MM.1S (cell line): ENCODE data around the gene CNTNAP2.

Source experiments
- DNase-seq: peaks from one replicate; pipeline ENCODE4 v3.0.0-alpha.2; 2015
- H2AFZ ChIP-seq: fragments of 300-600 bp; sonication (generic); 2 replicates; pipeline ENCODE4 v1.6.0; 2016; ENCODE audit warnings: antibody characterized with exemption, low read length
- H3F3A ChIP-seq: fragments of 300-600 bp; sonication (generic); 2 replicates; pipeline ENCODE4 v1.6.1; 2016; ENCODE audit warnings: mild to moderate bottlenecking, antibody characterized with exemption, low read length, moderate library complexity, mixed read lengths; ENCODE audit not compliant: insufficient read depth
- H3K27ac ChIP-seq: fragments of 300-600 bp; sonication (generic); 2 replicates; pipeline ENCODE4 v1.5.1; 2016; ENCODE audit warnings: mild to moderate bottlenecking, low read length
- H3K27me3 ChIP-seq: fragments of 300-600 bp; sonication (generic); replicated peaks from 2 replicates; pipeline ENCODE4 v1.6.0; 2016; ENCODE audit warnings: low read length; ENCODE audit not compliant: insufficient read depth
- H3K36me3 ChIP-seq: fragments of 300-600 bp; sonication (generic); replicated peaks from 2 replicates; pipeline ENCODE4 v1.6.1; 2016; ENCODE audit warnings: mild to moderate bottlenecking, low read length, mixed read lengths; ENCODE audit not compliant: insufficient read depth
- H3K4me1 ChIP-seq: fragments of 300-600 bp; sonication (generic); 2 replicates; pipeline ENCODE4 v1.6.1; 2016; ENCODE audit warnings: low read length, mixed read lengths
- H3K4me2 ChIP-seq: fragments of 300-600 bp; sonication (generic); 2 replicates; pipeline ENCODE4 v1.6.0; 2016; ENCODE audit warnings: low read depth, low read length
- H3K4me3 ChIP-seq: fragments of 300-600 bp; sonication (generic); 2 replicates; pipeline ENCODE4 v1.5.1; 2016; ENCODE audit warnings: low read length, mixed read lengths
- H3K79me2 ChIP-seq: fragments of 300-600 bp; sonication (generic); 2 replicates; pipeline ENCODE4 v1.6.1; 2016; ENCODE audit warnings: mixed run types, low read length, mixed read lengths
- H3K9ac ChIP-seq: fragments of 300-600 bp; sonication (generic); 2 replicates; pipeline ENCODE4 v1.6.1; 2016; ENCODE audit warnings: low read length, mixed read lengths
- H3K9me2 ChIP-seq: fragments of 300-600 bp; sonication (generic); replicated peaks from 2 replicates; pipeline ENCODE4 v1.6.1; 2016; ENCODE audit warnings: mild to moderate bottlenecking, low read length, mixed read lengths; ENCODE audit not compliant: insufficient read depth
- H3K9me3 ChIP-seq: fragments of 300-600 bp; sonication (generic); replicated peaks from 2 replicates; pipeline ENCODE4 v1.6.1; 2016; ENCODE audit warnings: mild to moderate bottlenecking, low read length, mixed read lengths; ENCODE audit not compliant: insufficient read depth
- H4K20me1 ChIP-seq: fragments of 300-600 bp; sonication (generic); 2 replicates; pipeline ENCODE4 v1.6.1; 2016; ENCODE audit warnings: mild to moderate bottlenecking, low read length, moderate library complexity, mixed read lengths; ENCODE audit not compliant: insufficient read depth
- EZH2 ChIP-seq: fragments of 300-600 bp; sonication (generic); optimal IDR thresholded peaks from 2 replicates; pipeline ENCODE3; 2017; ENCODE audit warnings: low read depth, mild to moderate bottlenecking, antibody characterized with exemption, low read length, mixed read lengths
- EZH2phosphoT487 ChIP-seq: fragments of 300-600 bp; sonication (generic); IDR thresholded peaks from 2 replicates; pipeline ENCODE4 v1.6.1; 2018; ENCODE audit warnings: antibody characterized with exemption, low read length
- TF ChIP-seq, protein P1 (sequence below): fragments of 300-600 bp; sonication (generic); IDR thresholded peaks from 2 replicates; pipeline ENCODE4 v1.5.1; 2016; ENCODE audit warnings: antibody characterized with exemption, low read length, mixed read lengths

Gene CNTNAP2

DNA sequence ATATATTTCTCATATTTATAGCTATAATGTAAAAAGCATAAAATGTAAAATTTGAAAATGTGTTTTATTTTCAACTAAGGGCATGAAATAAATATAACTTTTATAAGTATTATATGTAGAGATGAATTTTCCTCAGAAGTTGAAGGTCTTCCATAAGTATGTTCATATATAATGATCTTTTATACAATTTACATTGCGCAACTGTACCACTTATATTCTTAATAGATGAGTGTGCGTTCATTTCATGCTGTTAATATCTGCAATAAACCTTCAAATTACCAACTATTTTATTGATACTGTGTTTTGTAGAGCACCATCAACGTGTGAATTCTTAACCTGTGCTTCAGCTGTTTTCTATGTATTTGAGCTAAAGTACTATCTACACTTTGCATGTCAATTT, 285.3 kb downstream of the CNTNAP2 start:
- H3K27me3 ChIP-seq = no peaks in the 10 kb centered on the region
- no peak for DNase-seq
- H3K9me3 ChIP-seq = no peaks in the 10 kb centered on the region
- no peaks in the 10 kb centered on the region for H3K9me2 ChIP-seq
- no peaks in the 10 kb centered on the region for H3K79me2 ChIP-seq
- H3K36me3 ChIP-seq = no peaks in the 10 kb centered on the region
- no peak overlapping the region for H3K27ac ChIP-seq
- no peak overlapping the region for H3K9ac ChIP-seq
- no peak overlapping the region for H3K4me3 ChIP-seq
- no peak overlapping the region for H2AFZ ChIP-seq
- TF ChIP-seq EZH2 (no peak), EZH2phosphoT487 (no peak)
- TF ChIP-seq, protein P1, sequence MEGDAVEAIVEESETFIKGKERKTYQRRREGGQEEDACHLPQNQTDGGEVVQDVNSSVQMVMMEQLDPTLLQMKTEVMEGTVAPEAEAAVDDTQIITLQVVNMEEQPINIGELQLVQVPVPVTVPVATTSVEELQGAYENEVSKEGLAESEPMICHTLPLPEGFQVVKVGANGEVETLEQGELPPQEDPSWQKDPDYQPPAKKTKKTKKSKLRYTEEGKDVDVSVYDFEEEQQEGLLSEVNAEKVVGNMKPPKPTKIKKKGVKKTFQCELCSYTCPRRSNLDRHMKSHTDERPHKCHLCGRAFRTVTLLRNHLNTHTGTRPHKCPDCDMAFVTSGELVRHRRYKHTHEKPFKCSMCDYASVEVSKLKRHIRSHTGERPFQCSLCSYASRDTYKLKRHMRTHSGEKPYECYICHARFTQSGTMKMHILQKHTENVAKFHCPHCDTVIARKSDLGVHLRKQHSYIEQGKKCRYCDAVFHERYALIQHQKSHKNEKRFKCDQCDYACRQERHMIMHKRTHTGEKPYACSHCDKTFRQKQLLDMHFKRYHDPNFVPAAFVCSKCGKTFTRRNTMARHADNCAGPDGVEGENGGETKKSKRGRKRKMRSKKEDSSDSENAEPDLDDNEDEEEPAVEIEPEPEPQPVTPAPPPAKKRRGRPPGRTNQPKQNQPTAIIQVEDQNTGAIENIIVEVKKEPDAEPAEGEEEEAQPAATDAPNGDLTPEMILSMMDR = no peak
- no peaks in the 10 kb centered on the region for H3F3A ChIP-seq
- no peaks in the 10 kb centered on the region for H4K20me1 ChIP-seq
- no peak overlapping the region for H3K4me2 ChIP-seq
- H3K4me1 ChIP-seq = peaks cover 2% of the 10 kb centered on the region; the same call in 1 of the 2 replicates

DNA sequence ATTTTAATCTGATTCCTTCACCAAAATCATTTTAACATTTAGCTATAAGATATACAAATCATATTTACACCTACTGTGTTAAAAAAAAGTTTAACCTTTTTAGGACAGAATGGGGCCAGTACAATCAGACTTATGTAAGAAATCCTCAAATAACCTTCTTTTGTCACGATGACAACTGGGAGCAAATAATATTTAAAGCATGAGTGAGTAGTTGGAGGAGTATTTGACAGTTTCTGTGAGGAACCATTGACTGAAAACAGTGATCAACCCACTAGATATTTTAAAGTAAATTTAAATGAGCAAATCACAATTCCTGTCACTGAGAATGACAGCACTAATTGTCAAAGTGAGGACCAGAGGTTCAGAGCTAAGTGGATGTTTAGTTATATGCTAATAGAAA, 289.1 kb downstream of the CNTNAP2 start:
- Histone ChIP-seq H3K9ac (no peak overlapping the region), H3K9me3 (no peaks in the 10 kb centered on the region), H3K36me3 (no peaks in the 10 kb centered on the region), H3F3A (no peaks in the 10 kb centered on the region), H3K27me3 (no peaks in the 10 kb centered on the region), H2AFZ (no peak overlapping the region), H4K20me1 (no peaks in the 10 kb centered on the region), H3K4me2 (no peak overlapping the region), H3K4me3 (no peak overlapping the region), H3K4me1 (no peaks in the 10 kb centered on the region), H3K27ac (no peak overlapping the region), H3K79me2 (no peaks in the 10 kb centered on the region), H3K9me2 (no peaks in the 10 kb centered on the region)
- DNase-seq = no peak
- TF ChIP-seq EZH2 (no peak), EZH2phosphoT487 (no peak)
- TF ChIP-seq, protein P1 = no peak

DNA sequence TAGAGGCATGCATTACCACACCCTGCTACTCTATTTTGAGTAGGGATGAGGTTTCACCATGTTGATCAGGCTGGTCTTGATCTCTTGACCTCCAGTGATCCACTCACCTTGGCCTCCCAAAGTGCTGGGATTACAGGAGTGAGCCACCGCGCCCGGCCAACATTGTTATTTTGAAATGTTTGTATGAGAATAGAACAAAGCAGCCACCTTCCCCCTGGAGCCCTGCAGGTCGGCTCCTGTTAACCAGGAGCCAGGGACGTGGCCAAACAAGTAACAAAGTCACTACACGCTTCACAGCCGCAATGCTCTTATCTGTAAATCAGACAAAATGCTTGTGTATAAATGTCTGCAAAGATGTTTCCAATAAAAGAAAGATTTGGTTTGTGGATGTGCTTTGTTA, 295.4 kb downstream of the CNTNAP2 start:
- Histone ChIP-seq H3F3A (peaks cover 16% of the 10 kb centered on the region; the same call in 1 of the 2 replicates), H3K79me2 (no peaks in the 10 kb centered on the region), H3K4me1 (peaks cover 29% of the 10 kb centered on the region), H3K27me3 (no peaks in the 10 kb centered on the region), H4K20me1 (no peaks in the 10 kb centered on the region), H3K36me3 (no peaks in the 10 kb centered on the region), H3K4me2 (no peak overlapping the region), H3K9ac (no peak overlapping the region), H3K4me3 (no peak overlapping the region), H3K27ac (no peak overlapping the region), H3K9me2 (no peaks in the 10 kb centered on the region), H2AFZ (no peak overlapping the region), H3K9me3 (no peaks in the 10 kb centered on the region)
- DNase-seq = no peak
- TF ChIP-seq EZH2 (no peak), EZH2phosphoT487 (no peak)
- TF ChIP-seq, protein P1 = no peak
